NT2/D1 (cell line): Measurements from ENCODE around the gene SCGN.

Experiments used
- DNase-seq: peaks from one replicate; pipeline ENCODE4 v3.0.0-alpha.2; 2011; ENCODE audit warnings: low read depth, low spot score
- H3K27me3 ChIP-seq: 2 replicates; pipeline ENCODE4 v1.6.0; 2011; ENCODE audit warnings: mild to moderate bottlenecking; ENCODE audit not compliant: insufficient read length, insufficient read depth
- H3K36me3 ChIP-seq: 2 replicates; pipeline ENCODE4 v1.6.1; 2011; ENCODE audit warnings: mild to moderate bottlenecking, low read length, mixed read lengths; ENCODE audit not compliant: insufficient read depth, insufficient read length
- H3K4me1 ChIP-seq: 2 replicates; pipeline ENCODE4 v1.5.1; 2011; ENCODE audit not compliant: insufficient read depth, insufficient read length
- H3K4me3 ChIP-seq: 2 replicates; pipeline ENCODE4 v1.5.1; 2011; ENCODE audit warnings: low read depth; ENCODE audit not compliant: insufficient read length
- H3K9ac ChIP-seq: 2 replicates; pipeline ENCODE4 v1.6.0; 2011; ENCODE audit warnings: low read depth; ENCODE audit not compliant: insufficient read length
- H3K9me3 ChIP-seq: 2 replicates; pipeline ENCODE4 v1.5.1; 2011; ENCODE audit warnings: mild to moderate bottlenecking, low read length; ENCODE audit not compliant: insufficient read depth
- SUZ12 ChIP-seq: IDR thresholded peaks from 2 replicates; pipeline ENCODE4 v1.6.1; 2011; ENCODE audit not compliant: insufficient read length, insufficient read depth; ENCODE audit errors: extremely low read depth
- YY1 ChIP-seq: IDR thresholded peaks from 2 replicates; pipeline ENCODE4 v1.6.1; 2011; ENCODE audit not compliant: insufficient read length, insufficient read depth
- ZNF274 ChIP-seq: IDR thresholded peaks from 2 replicates; pipeline ENCODE4 v1.6.1; 2011; ENCODE audit warnings: mild to moderate bottlenecking, low read depth, low read length

Gene SCGN

DNA sequence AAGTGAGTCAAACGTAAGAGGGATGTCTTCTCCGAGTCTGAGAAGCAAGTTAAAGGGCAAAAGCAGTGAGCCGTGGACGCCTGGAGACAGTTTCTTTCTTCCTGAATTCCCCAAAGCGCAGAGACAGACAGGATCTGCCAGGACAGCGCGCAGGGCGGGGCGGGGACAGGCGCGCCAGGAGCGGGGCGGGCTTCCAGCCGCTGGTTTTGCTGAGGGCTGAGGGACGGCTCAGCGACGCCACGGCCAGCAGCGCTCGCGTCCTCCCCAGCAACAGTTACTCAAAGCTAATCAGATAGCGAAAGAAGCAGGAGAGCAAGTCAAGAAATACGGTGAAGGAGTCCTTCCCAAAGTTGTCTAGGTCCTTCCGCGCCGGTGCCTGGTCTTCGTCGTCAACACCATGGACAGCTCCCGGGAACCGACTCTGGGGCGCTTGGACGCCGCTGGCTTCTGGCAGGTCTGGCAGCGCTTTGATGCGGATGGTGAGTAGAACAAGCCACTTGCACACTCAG is at the start of gene SCGN:
TSS of gene SCGN (plus strand) at position 209 of the 509 bp plus-strand sequence. CDS start at position 398, 189 bp downstream.
- H3K9me3 ChIP-seq: no peaks in the 10 kb centered on the region
- no peaks in the 10 kb centered on the region for H3K4me1 ChIP-seq
- peak within 1 kb of the TSS; percentile 13 for H3K4me3 ChIP-seq
- H3K36me3 ChIP-seq: no peaks in the 10 kb centered on the region
- H3K27me3 ChIP-seq: peaks cover 43% of the 10 kb centered on the region
- no peak for TF ChIP-seq YY1
- no peak for TF ChIP-seq SUZ12
- TF ChIP-seq ZNF274: no peak
- peak; percentile 40 for DNase-seq
- no peak within 1 kb of the TSS for H3K9ac ChIP-seq

DNA sequence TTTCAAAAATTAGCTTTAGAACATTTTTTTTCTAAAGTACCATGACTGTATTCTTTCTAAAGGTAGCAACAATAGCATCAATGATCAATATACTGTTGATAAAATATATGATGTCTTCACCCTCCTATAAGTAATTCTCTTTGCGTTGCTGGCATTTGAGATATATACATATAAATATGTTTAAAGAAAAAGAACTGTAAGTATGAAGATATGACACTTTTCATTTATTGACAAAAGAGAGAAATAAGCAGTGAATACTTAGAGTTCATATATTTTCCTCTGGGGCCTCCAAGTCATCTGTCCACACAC is 49.4 kb upstream of the SCGN start:
- Histone ChIP-seq H3K9ac (no peak overlapping the region), H3K4me1 (no peaks in the 10 kb centered on the region), H3K27me3 (no peaks in the 10 kb centered on the region), H3K9me3 (no peaks in the 10 kb centered on the region), H3K36me3 (no peaks in the 10 kb centered on the region), H3K4me3 (no peak overlapping the region)
- TF ChIP-seq SUZ12 (no peak), ZNF274 (no peak), YY1 (no peak)
- no peak for DNase-seq

GRCh38 chr6:25603251-25603650 is 48.8 kb upstream of the SCGN start:
- no peaks in the 10 kb centered on the region for H3K4me1 ChIP-seq
- no peaks in the 10 kb centered on the region for H3K27me3 ChIP-seq
- H3K9ac ChIP-seq: no peak overlapping the region
- DNase-seq: no peak
- no peak overlapping the region for H3K4me3 ChIP-seq
- TF ChIP-seq YY1 (no peak), ZNF274 (no peak), SUZ12 (no peak)
- H3K36me3 ChIP-seq: no peaks in the 10 kb centered on the region
- H3K9me3 ChIP-seq: no peaks in the 10 kb centered on the region

- H3K9ac ChIP-seq: no peak overlapping the region
- no peaks in the 10 kb centered on the region for H3K27me3 ChIP-seq
- no peaks in the 10 kb centered on the region for H3K36me3 ChIP-seq
- DNase-seq: no peak
- no peaks in the 10 kb centered on the region for H3K9me3 ChIP-seq
- H3K4me3 ChIP-seq: no peak overlapping the region
- H3K4me1 ChIP-seq: no peaks in the 10 kb centered on the region
- TF ChIP-seq YY1 (no peak), SUZ12 (no peak), ZNF274 (no peak)
Observed at GRCh38 chr6:25606151-25606550, 45.9 kb upstream of the SCGN start.

DNA sequence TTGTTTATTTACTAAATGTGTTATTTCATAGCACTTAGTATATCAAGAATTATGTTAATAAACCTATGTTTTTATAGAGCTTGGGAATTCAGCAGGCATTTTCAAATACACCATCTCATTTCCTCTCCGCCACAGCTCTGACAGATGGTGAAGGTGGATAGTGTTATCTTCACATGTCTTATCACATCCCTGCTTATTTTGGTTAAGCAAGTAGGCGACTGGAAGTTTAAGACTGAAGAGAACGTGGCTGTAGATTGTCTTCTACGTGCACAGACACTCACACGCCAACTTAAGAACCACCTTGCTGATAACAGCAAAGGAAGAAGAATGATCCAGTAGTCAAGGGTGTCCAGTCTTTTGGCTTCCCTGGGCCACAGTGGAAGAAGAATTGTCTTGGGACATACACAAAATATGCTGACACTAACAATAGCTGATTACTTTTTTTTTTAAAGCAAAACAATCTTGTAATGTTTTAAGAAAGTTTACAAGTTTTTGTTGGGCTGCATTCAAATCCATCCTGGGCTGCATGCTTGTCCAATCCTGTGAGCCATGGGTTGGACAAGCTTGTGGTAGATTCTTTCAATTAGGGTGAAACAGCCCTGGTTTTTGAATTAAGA is 43.3 kb upstream of the SCGN start:
- Histone ChIP-seq H3K9ac (no peak overlapping the region), H3K27me3 (no peaks in the 10 kb centered on the region), H3K36me3 (no peaks in the 10 kb centered on the region), H3K4me3 (no peak overlapping the region), H3K4me1 (no peaks in the 10 kb centered on the region), H3K9me3 (no peaks in the 10 kb centered on the region)
- DNase-seq: no peak
- TF ChIP-seq SUZ12 (no peak), YY1 (no peak), ZNF274 (no peak)

DNA sequence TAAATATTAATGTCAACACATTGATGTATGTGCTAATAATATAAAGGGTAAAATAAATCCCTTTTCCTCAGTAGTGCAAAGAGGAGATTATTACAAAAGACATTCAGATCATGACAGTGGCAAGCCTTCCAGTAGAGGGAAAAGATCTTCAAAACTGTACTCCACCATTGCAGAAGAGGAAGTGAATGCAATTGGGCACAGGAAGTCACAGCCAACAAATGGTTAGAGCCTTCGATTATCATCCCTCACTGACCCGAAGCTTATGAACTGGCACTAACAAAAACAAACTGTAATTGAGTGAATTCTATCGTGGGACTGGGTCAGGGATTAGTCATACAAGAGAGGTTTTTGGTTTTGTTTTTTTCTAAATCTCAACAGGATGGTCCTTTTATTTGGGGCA is 39.3 kb upstream of the SCGN start:
- no peaks in the 10 kb centered on the region for H3K36me3 ChIP-seq
- no peaks in the 10 kb centered on the region for H3K27me3 ChIP-seq
- DNase-seq: no peak
- H3K4me1 ChIP-seq: no peaks in the 10 kb centered on the region
- no peak overlapping the region for H3K9ac ChIP-seq
- H3K4me3 ChIP-seq: no peak overlapping the region
- no peaks in the 10 kb centered on the region for H3K9me3 ChIP-seq
- no peak for TF ChIP-seq SUZ12
- no peak for TF ChIP-seq ZNF274
- no peak for TF ChIP-seq YY1

DNA sequence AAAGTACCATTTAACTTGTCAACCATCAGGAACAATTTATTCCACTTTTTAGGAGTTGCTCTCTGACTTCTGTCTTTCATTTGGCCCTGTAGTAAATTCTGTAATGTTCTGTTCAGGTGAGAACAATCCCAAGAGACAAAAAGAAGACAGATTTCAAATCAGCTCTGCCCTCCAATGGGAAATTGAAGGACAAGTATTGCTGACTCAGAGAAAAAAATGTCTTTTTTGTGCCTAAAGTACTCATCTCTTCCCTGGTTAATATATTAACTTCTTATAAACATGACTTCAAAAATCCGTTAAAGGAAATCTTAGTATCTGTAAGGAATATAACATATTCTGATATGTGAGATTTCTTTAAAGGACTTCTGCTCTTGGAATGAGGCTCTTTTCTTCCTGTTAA is 38.6 kb upstream of the SCGN start:
- no peak overlapping the region for H3K9ac ChIP-seq
- DNase-seq: no peak
- no peak overlapping the region for H3K4me3 ChIP-seq
- no peaks in the 10 kb centered on the region for H3K4me1 ChIP-seq
- no peak for TF ChIP-seq SUZ12
- no peak for TF ChIP-seq ZNF274
- TF ChIP-seq YY1: no peak
- H3K27me3 ChIP-seq: no peaks in the 10 kb centered on the region
- H3K36me3 ChIP-seq: no peaks in the 10 kb centered on the region
- no peaks in the 10 kb centered on the region for H3K9me3 ChIP-seq
